GM18868 (cell line): ENCODE results near the gene SLC26A1.

Experiments
- ATAC-seq: cut with Tn5 transposase; IDR thresholded peaks from one replicate; pipeline ENCODE4 v1.9.1; 2021; ENCODE audit warnings: mild to moderate bottlenecking, moderate library complexity; ENCODE audit not compliant: unreplicated experiment

SLC26A1 gene

GRCh38 chr4:966266-967112, 26.7 kb downstream of the SLC26A1 start:
- no peak for ATAC-seq

GRCh38 chr4:965766-966134, 27.5 kb downstream of the SLC26A1 start:
- ATAC-seq = no peak

GRCh38 chr4:965048-965765, 28.0 kb downstream of the SLC26A1 start:
- no peak for ATAC-seq

GRCh38 chr4:964346-965025, 28.7 kb downstream of the SLC26A1 start:
- ATAC-seq = no peak

- no peak for ATAC-seq
Observed at GRCh38 chr4:963276-964225, 29.7 kb downstream of the SLC26A1 start.

- no peak for ATAC-seq
Observed at GRCh38 chr4:962231-963208, 30.7 kb downstream of the SLC26A1 start.

GRCh38 chr4:961351-962230, 31.6 kb downstream of the SLC26A1 start:
- no peak for ATAC-seq

- no peak for ATAC-seq
Observed at GRCh38 chr4:960636-961350, 32.4 kb downstream of the SLC26A1 start.

- no peak for ATAC-seq
Observed at GRCh38 chr4:960140-960635, 33.0 kb downstream of the SLC26A1 start.

- ATAC-seq = no peak
Observed at GRCh38 chr4:959338-960139, 33.7 kb downstream of the SLC26A1 start.

GRCh38 chr4:958696-959337, 34.4 kb downstream of the SLC26A1 start:
- ATAC-seq = no peak

GRCh38 chr4:958314-958665, 34.9 kb downstream of the SLC26A1 start:
- ATAC-seq = no peak

- ATAC-seq = no peak
Observed at GRCh38 chr4:957581-958313, 35.5 kb downstream of the SLC26A1 start.

- ATAC-seq = no peak
Observed at GRCh38 chr4:957231-957580, 36.0 kb downstream of the SLC26A1 start.

- ATAC-seq = no peak
Observed at GRCh38 chr4:956531-957230, 36.5 kb downstream of the SLC26A1 start.
